ENCODE results near the gene FOXL2NB.

Gene FOXL2NB

GRCh38 chr3:138941259-138941885 is 5.6 kb upstream of the FOXL2NB start:
- Histone ChIP-seq H3K4me3 (ENCODE audit: low read length) (no peak overlapping the region), H3K9ac (ENCODE audit: low read length) (no peak overlapping the region), H3K4me1 (ENCODE audit: control insufficient read depth, insufficient read depth, low read length) (peaks cover 10% of the 10 kb centered on the region), H3K36me3 (ENCODE audit: control insufficient read depth, insufficient read depth, low read length, severe bottlenecking) (no peaks in the 10 kb centered on the region), H3K9me3 (ENCODE audit: control insufficient read depth, low read length) (no peaks in the 10 kb centered on the region), H3K27me3 (replicated peaks; ENCODE audit: control insufficient read depth, insufficient read depth, low read length) (peaks cover 92% of the 10 kb centered on the region)
- peak; percentile 27 for DNase-seq (ENCODE audit: low read depth)

DNA sequence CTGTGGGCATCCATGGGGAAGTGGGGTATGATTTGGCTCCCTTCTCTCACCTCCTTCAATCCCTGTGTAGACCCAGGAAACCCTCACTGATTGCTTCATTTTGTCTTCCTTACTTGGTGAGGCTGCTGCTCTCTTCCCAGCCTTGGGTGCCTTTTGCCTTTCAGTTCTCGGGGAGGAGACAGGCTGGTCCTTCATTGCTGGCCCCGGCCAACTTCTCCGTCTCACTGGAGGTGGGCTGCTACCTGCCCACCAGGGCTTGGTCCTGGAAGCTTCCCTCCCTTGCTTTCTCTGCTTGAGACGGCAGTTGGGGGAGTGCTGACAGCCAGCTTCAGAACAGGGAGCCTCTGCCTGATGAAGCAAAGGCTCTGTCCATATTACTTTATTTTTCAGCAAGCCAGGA is 4.7 kb upstream of the FOXL2NB start:
- Histone ChIP-seq H3K9me3 (ENCODE audit: control insufficient read depth, low read length) (no peaks in the 10 kb centered on the region), H3K9ac (ENCODE audit: low read length) (no peak overlapping the region), H3K36me3 (ENCODE audit: control insufficient read depth, insufficient read depth, low read length, severe bottlenecking) (no peaks in the 10 kb centered on the region), H3K4me3 (ENCODE audit: low read length) (no peak overlapping the region), H3K27me3 (replicated peaks; ENCODE audit: control insufficient read depth, insufficient read depth, low read length) (peaks cover 84% of the 10 kb centered on the region), H3K4me1 (ENCODE audit: control insufficient read depth, insufficient read depth, low read length) (peaks cover under 1% of the 10 kb centered on the region)
- no peak for DNase-seq (ENCODE audit: low read depth)

DNA sequence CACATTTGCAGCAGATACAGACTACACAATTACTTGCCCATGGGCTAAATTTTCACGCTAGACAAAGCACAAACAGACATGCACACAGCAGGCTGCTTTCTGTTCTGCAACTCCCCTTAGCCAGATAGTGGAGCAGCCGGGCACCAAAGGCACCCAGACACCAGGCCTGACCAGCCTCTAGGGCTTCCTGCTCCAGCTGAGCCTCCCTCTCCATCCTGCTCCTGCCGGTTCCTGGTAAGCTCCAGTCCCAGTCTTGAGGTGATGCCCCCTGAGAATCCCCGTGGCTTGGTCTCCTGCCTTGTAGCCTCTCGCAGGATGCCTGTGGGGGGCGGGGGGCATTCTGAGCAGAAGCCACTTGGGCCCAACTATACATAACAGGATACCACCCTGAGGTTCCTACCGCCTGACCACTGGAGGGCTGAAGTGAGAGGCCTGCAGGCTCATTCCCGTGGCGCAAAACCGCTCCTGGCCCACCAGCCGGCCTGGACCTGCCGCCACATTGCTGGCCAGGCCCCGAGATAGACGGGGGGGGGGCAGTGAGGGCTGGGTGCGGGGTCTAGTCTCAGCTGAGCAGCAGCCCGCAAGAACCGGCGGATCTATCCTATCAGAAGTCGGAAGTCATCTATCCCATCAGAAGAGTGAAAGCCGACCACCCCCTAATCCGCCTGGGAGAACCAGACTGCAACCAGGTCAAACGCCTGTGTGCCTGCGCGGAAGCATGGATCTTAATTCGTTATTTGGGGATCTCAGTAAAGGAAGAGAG is 4.0 kb upstream of the FOXL2NB start:
- Histone ChIP-seq H3K9ac (ENCODE audit: low read length) (no peak overlapping the region), H3K4me1 (ENCODE audit: control insufficient read depth, insufficient read depth, low read length) (no peaks in the 10 kb centered on the region), H3K36me3 (ENCODE audit: control insufficient read depth, insufficient read depth, low read length, severe bottlenecking) (no peaks in the 10 kb centered on the region), H3K27me3 (replicated peaks; ENCODE audit: control insufficient read depth, insufficient read depth, low read length) (peaks cover 82% of the 10 kb centered on the region), H3K4me3 (ENCODE audit: low read length) (no peak overlapping the region), H3K9me3 (ENCODE audit: control insufficient read depth, low read length) (no peaks in the 10 kb centered on the region)
- DNase-seq (ENCODE audit: low read depth), result no peak

DNA sequence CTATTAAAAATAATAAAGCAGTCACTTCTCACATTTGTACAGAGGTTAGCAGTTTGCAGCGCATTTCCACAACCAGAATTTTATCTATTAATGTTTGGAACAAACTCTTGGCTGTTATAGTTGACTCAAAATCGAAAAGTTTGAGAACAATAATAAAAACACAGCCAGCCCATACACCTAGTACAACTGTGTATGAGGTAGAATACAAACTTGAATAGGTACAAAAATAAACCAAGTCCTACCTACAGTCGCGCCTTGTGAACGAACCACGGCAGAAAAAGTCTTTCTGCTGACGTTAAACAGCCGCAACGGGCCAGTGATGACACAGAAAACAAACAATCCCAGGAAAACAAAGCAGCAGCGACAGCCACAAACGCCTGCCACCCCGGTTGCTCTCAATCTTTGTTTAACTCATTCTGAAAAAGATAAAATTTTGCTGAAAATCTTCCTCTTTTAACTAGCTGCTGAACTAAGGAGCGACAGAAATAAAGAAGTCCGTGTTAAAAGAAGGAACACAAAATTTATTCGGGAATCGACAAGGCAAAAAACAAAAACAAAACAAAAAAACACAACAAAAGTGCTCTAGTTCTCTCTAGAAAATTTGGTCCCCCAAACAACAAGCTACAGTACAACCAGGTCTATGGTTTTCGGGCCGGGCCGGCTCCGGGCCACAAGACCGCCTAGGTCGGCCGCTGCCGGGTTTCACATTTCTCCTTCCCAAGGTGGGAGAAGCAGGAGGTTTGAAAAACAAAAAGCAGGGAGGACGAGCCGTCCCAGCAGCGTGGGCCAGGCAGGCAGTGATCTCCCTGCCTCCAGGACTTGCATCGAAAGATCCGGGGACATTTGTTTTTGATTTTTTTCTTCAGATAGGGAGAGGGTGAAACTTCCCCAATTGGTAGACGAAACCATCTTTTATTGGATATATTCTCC is 3.0 kb upstream of the FOXL2NB start:
- H3K4me3 ChIP-seq (ENCODE audit: low read length), result no peak overlapping the region
- DNase-seq (ENCODE audit: low read depth), result peak; percentile 22

DNA sequence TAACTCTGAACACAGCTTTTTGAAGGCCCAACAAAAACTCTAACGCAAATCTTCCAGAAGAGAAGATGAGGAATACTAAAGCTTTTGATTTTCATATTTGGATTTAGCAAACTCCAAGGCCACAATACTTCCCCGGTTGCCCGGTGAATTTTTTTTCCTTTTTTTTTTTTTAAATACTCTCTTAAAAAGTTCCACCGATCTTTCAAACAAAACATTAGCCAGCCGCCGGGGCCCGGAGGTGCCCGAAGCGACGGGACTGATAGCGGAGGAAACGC is 2.4 kb upstream of the FOXL2NB start:
- Histone ChIP-seq H3K4me3 (ENCODE audit: low read length) (no peak overlapping the region), H3K9me3 (ENCODE audit: control insufficient read depth, low read length) (no peaks in the 10 kb centered on the region), H3K4me1 (ENCODE audit: control insufficient read depth, insufficient read depth, low read length) (no peaks in the 10 kb centered on the region), H3K27me3 (replicated peaks; ENCODE audit: control insufficient read depth, insufficient read depth, low read length) (peaks cover 82% of the 10 kb centered on the region), H3K9ac (ENCODE audit: low read length) (no peak overlapping the region), H3K36me3 (ENCODE audit: control insufficient read depth, insufficient read depth, low read length, severe bottlenecking) (no peaks in the 10 kb centered on the region)
- no peak for DNase-seq (ENCODE audit: low read depth)

More for the DNA sequence above, 3.0 kb upstream of the FOXL2NB start:
- Histone ChIP-seq H3K9ac (ENCODE audit: low read length) (no peak overlapping the region), H3K4me1 (ENCODE audit: control insufficient read depth, insufficient read depth, low read length) (no peaks in the 10 kb centered on the region), H3K36me3 (ENCODE audit: control insufficient read depth, insufficient read depth, low read length, severe bottlenecking) (no peaks in the 10 kb centered on the region), H3K27me3 (replicated peaks; ENCODE audit: control insufficient read depth, insufficient read depth, low read length) (peaks cover 82% of the 10 kb centered on the region), H3K9me3 (ENCODE audit: control insufficient read depth, low read length) (no peaks in the 10 kb centered on the region)

DNA sequence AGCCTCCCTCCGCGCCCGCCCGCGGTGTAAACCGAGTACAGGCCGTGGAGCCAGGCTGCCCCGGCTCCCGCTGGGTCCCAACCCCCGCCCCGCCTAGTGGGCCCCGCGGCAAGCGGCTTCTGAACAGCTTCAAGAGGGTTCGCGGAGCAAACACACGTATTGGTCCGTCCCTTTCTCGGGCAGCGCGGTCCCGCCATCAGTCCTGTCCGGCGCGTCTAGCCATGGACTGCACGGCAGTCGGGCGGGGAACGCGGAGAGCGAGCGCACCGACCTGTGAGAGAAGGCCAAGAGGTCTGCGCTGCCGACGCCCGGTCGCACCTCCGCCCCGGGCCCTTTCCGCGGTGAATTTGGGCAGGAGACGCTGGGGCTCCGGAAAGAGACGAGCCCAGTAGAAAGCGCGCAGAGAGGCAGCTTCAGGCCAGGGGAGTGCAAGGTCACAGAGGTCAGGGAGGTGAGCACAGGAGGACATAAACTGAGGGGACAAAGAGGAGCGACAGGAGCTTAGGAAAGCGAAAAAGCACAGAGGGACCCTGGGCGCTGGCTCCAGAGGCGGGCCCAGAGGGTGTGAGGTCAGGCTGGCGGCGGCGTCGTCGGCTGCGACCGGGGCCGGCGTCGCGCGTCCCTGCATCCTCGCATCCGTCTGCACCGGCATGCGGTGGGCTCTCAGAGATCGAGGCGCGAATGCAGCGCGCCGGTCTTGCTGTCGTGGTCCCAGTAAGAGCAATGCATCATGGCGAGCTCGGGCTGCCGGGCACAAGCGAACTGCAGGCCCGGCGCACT is 1.9 kb upstream of the FOXL2NB start:
- peaks cover 82% of the 10 kb centered on the region for H3K27me3 ChIP-seq (replicated peaks; ENCODE audit: control insufficient read depth, insufficient read depth, low read length)
- no peaks in the 10 kb centered on the region for H3K36me3 ChIP-seq (ENCODE audit: control insufficient read depth, insufficient read depth, low read length, severe bottlenecking)
- DNase-seq (ENCODE audit: low read depth), result peak; percentile 34
- H3K4me1 ChIP-seq (ENCODE audit: control insufficient read depth, insufficient read depth, low read length), result no peaks in the 10 kb centered on the region
- no peak overlapping the region for H3K4me3 ChIP-seq (ENCODE audit: low read length)
- no peak overlapping the region for H3K9ac ChIP-seq (ENCODE audit: low read length)
- H3K9me3 ChIP-seq (ENCODE audit: control insufficient read depth, low read length), result no peaks in the 10 kb centered on the region

DNA sequence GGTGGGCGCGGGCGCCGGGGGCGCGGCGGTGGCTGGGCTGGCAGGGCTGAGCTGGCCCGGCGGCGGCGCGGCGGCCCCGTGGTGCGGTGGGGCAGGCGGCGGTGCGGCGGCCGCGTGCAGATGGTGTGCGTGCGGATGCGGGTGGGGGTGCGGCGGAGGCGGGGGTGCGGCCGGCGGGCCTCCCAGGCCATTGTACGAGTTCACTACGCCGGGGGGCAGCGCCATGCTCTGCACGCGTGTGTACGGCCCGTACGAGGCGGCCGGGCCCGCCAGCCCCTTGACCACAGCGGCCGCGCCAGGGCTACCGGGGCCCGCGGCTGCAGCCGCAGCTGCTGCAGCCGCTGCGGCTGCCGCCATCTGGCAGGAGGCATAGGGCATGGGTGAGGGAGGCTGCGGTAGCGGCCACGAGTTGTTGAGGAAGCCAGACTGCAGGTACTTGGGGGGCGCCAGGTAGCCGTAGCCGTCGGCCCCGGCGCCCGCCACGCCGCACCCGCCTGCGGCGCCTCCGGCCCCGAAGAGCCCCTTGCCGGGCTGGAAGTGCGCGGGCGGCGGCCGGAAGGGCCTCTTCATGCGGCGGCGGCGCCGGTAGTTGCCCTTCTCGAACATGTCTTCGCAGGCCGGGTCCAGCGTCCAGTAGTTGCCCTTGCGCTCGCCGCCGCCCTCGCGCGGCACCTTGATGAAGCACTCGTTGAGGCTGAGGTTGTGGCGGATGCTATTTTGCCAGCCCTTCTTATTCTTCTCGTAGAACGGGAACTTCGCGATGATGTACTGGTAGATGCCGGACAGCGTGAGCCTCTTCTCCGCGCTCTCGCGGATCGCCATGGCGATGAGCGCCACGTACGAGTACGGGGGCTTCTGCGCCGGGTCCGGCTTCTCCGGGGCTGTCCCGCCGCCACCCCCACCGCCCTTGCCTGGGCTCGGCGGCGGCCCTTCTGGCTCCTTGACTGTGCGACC is 1.0 kb upstream of the FOXL2NB start:
- Histone ChIP-seq H3K9me3 (ENCODE audit: control insufficient read depth, low read length) (no peaks in the 10 kb centered on the region), H3K27me3 (replicated peaks; ENCODE audit: control insufficient read depth, insufficient read depth, low read length) (peaks cover 81% of the 10 kb centered on the region), H3K4me3 (ENCODE audit: low read length) (peak overlapping the region; percentile 45), H3K4me1 (ENCODE audit: control insufficient read depth, insufficient read depth, low read length) (no peaks in the 10 kb centered on the region), H3K9ac (ENCODE audit: low read length) (no peak overlapping the region), H3K36me3 (ENCODE audit: control insufficient read depth, insufficient read depth, low read length, severe bottlenecking) (no peaks in the 10 kb centered on the region)
- peak; percentile 32 for DNase-seq (ENCODE audit: low read depth)

GRCh38 chr3:138947495-138948121 is 591 bp downstream of the FOXL2NB start:
- peaks cover 79% of the 10 kb centered on the region for H3K27me3 ChIP-seq (replicated peaks; ENCODE audit: control insufficient read depth, insufficient read depth, low read length)
- no peak overlapping the region for H3K9ac ChIP-seq (ENCODE audit: low read length)
- H3K36me3 ChIP-seq (ENCODE audit: control insufficient read depth, insufficient read depth, low read length, severe bottlenecking), result no peaks in the 10 kb centered on the region
- H3K9me3 ChIP-seq (ENCODE audit: control insufficient read depth, low read length), result no peaks in the 10 kb centered on the region
- no peaks in the 10 kb centered on the region for H3K4me1 ChIP-seq (ENCODE audit: control insufficient read depth, insufficient read depth, low read length)
- no peak for DNase-seq (ENCODE audit: low read depth)
- no peak overlapping the region for H3K4me3 ChIP-seq (ENCODE audit: low read length)

- Histone ChIP-seq H3K9me3 (ENCODE audit: control insufficient read depth, low read length) (no peaks in the 10 kb centered on the region), H3K9ac (ENCODE audit: low read length) (no peak overlapping the region), H3K4me1 (ENCODE audit: control insufficient read depth, insufficient read depth, low read length) (no peaks in the 10 kb centered on the region), H3K27me3 (replicated peaks; ENCODE audit: control insufficient read depth, insufficient read depth, low read length) (peaks cover 71% of the 10 kb centered on the region), H3K36me3 (ENCODE audit: control insufficient read depth, insufficient read depth, low read length, severe bottlenecking) (no peaks in the 10 kb centered on the region), H3K4me3 (ENCODE audit: low read length) (no peak overlapping the region)
- no peak for DNase-seq (ENCODE audit: low read depth)
These were observed 1.5 kb downstream of the FOXL2NB start for GRCh38 chr3:138948371-138949001.

Data from adipocyte (in vitro differentiated cells).